Endothelial cell of umbilical vein (primary cell): Measurements from ENCODE around the gene ETV6. TPM values are rescaled to one million over a fixed set of nuclear protein-coding genes. Genes with fewer than 3 reads are reported as not detected.

ENCODE experiments used
- BruUV-seq: library from RNA; stranded (reverse); fragments of 400-500 nt; replicated peaks from 2 replicates; lab custom pipeline; 2021; lab: Mats Ljungman, UMichigan
- CTCF ChIA-PET: fragments of 300-600, 350-600 bp; sonication (Branson Sonifier 250); formaldehyde crosslinking; loops from one replicate; lab custom pipeline; 2021; ENCODE audit warnings: antibody characterized with exemption, inconsistent platforms; lab: Charles Lee
- POLR2A ChIA-PET: fragments of 300-600, 350-600 bp; sonication (Branson Sonifier 250); formaldehyde crosslinking; loops from one replicate; lab custom pipeline; 2021; ENCODE audit warnings: antibody characterized with exemption, inconsistent platforms; lab: Charles Lee
- DNase-seq: peaks from one replicate; pipeline ENCODE4 v3.0.0-alpha.2; 2011; ENCODE audit warnings: low read depth, low spot score
- FAIRE-seq: peaks from 2 replicates; lab custom pipeline; 2011; peaks lifted over from hg19 to GRCh38; lab: Jason Lieb, UNC
- H2AFZ ChIP-seq: 2 replicates; pipeline ENCODE4 v1.6.0; 2012; ENCODE audit warnings: low read depth, low read length, control low read depth, inconsistent platforms
- H3K27ac ChIP-seq: 2 replicates; pipeline ENCODE4 v1.5.1; 2011; ENCODE audit warnings: low read depth, mild to moderate bottlenecking, control low read depth, low read length, moderate library complexity; ENCODE audit not compliant: insufficient read depth
- H3K27me3 ChIP-seq, 2 experiments: 2 replicates each; pipeline versions ENCODE4 v1.6.0 to v1.6.1; 2011; ENCODE audit warnings: low read length in 2 of 2, mixed read lengths in 1 of 2; ENCODE audit not compliant: control insufficient read depth in 2 of 2, insufficient read depth in 2 of 2
- H3K36me3 ChIP-seq, 2 experiments: 2 replicates in 1 of 2; 3 replicates in 1 of 2; pipeline ENCODE4 v1.5.1; 2011; ENCODE audit warnings: low read length in 2 of 2, mild to moderate bottlenecking in 1 of 2, moderate library complexity in 1 of 2; ENCODE audit not compliant: control insufficient read depth in 2 of 2, insufficient read depth in 2 of 2; ENCODE audit errors: extremely low read depth in 1 of 2
- H3K4me1 ChIP-seq: 3 replicates; pipeline ENCODE4 v1.5.1; 2011; ENCODE audit warnings: mild to moderate bottlenecking, low read length; ENCODE audit not compliant: control insufficient read depth, insufficient read depth; ENCODE audit errors: extremely low read depth
- H3K4me2 ChIP-seq: 2 replicates; pipeline ENCODE4 v1.6.1; 2011; ENCODE audit warnings: low read length, control low read depth, mixed read lengths; ENCODE audit not compliant: insufficient read depth
- H3K4me3 ChIP-seq, 3 experiments: fragments of 200-600 bp in 1 of 3; sonication (generic), shearing (Covaris generic) in 1 of 3; replicated peaks in 1 of 3; 2 replicates each; pipeline ENCODE4 v1.5.1; 2011 to 2016; ENCODE audit warnings: control low read depth in 3 of 3, low read length in 3 of 3, mild to moderate bottlenecking in 2 of 3, inconsistent platforms in 1 of 3, low read depth in 1 of 3, moderate library complexity in 1 of 3; ENCODE audit not compliant: insufficient read depth in 1 of 3
- H3K79me2 ChIP-seq: 2 replicates; pipeline ENCODE4 v1.6.0; 2012; ENCODE audit warnings: low read length, inconsistent platforms; ENCODE audit not compliant: control insufficient read depth, insufficient read depth
- H3K9ac ChIP-seq: replicated peaks from 2 replicates; pipeline ENCODE3; 2011; ENCODE audit warnings: low read length, control low read depth; ENCODE audit not compliant: insufficient read depth; ENCODE audit errors: extremely low read depth
- H3K9me1 ChIP-seq: replicated peaks from 3 replicates; pipeline ENCODE4 v1.6.0; 2011; ENCODE audit warnings: mild to moderate bottlenecking, low read length; ENCODE audit not compliant: control insufficient read depth, insufficient read depth; ENCODE audit errors: extremely low read depth
- H3K9me3 ChIP-seq: replicated peaks from 2 replicates; pipeline ENCODE4 v1.5.1; 2012; ENCODE audit warnings: low read length, inconsistent platforms; ENCODE audit not compliant: control insufficient read depth, insufficient read depth
- H4K20me1 ChIP-seq: replicated peaks from 2 replicates; pipeline ENCODE3; 2011; ENCODE audit warnings: mild to moderate bottlenecking, low read length; ENCODE audit not compliant: control insufficient read depth, insufficient read depth; ENCODE audit errors: extremely low read depth
- CTCF ChIP-seq, 2 donors: IDR thresholded peaks; 1 replicate in 1 of 2; 2 replicates in 1 of 2; pipeline ENCODE4 v1.5.1; 2011; ENCODE audit warnings: low read length in 2 of 2, mild to moderate bottlenecking in 2 of 2, moderate library complexity in 2 of 2, control low read depth in 1 of 2, inconsistent platforms in 1 of 2, low read depth in 1 of 2; ENCODE audit not compliant: insufficient read depth in 1 of 2; ENCODE audit errors: extremely low read depth in 1 of 2
- EZH2 ChIP-seq: IDR thresholded peaks from 2 replicates; pipeline ENCODE4 v1.6.1; 2012; ENCODE audit warnings: borderline replicate concordance, low read depth, mild to moderate bottlenecking, moderate library complexity, low read length, inconsistent platforms; ENCODE audit not compliant: severe bottlenecking
- FOS ChIP-seq: IDR thresholded peaks from 2 replicates; pipeline ENCODE4 v1.6.1; 2011; ENCODE audit warnings: mild to moderate bottlenecking, low read length, moderate library complexity, borderline replicate concordance; ENCODE audit not compliant: insufficient read depth
- GATA2 ChIP-seq: IDR thresholded peaks from 2 replicates; pipeline ENCODE4 v1.7.0; 2011; ENCODE audit warnings: low read depth, mild to moderate bottlenecking, moderate library complexity, mixed read lengths, low read length; ENCODE audit not compliant: insufficient read length, insufficient read depth
- JUN ChIP-seq: IDR thresholded peaks from 2 replicates; pipeline ENCODE4 v1.6.1; 2011; ENCODE audit warnings: borderline replicate concordance, low read depth; ENCODE audit not compliant: insufficient read length, insufficient read depth
- MAX ChIP-seq: IDR thresholded peaks from 2 replicates; pipeline ENCODE4 v1.6.1; 2011; ENCODE audit not compliant: insufficient read depth, insufficient read length
- MYC ChIP-seq: IDR thresholded peaks from one replicate; pipeline ENCODE4 v1.6.1; 2011; ENCODE audit warnings: mild to moderate bottlenecking, low read depth, low read length
- POLR2AphosphoS5 ChIP-seq: IDR thresholded peaks from 2 replicates; pipeline ENCODE4 v1.6.1; 2012; ENCODE audit warnings: low read depth, mild to moderate bottlenecking, control low read depth, low read length, moderate library complexity; ENCODE audit not compliant: insufficient read depth
- dilution Hi-C: fragments of 300-500 bp; cut with MboI; formaldehyde crosslinking; loops from one replicate; pipeline ENCODE4 v1.15.0; 2019; ENCODE audit warnings: low sequenced_read_pairs; ENCODE audit not compliant: extremely low pct_ligation_motif_present
- intact Hi-C: fragments of 100-400 bp; cut with micrococcal nuclease; formaldehyde crosslinking; loops from one replicate; pipeline ENCODE4 v1.10.0; 2022
- polyA plus RNA-seq, 4 experiments: library from polyadenylated mRNA; depleted of rRNA in 3 of 4; stranded (reverse) in 3 of 4; unstranded in 1 of 4; fragments of >200 nt; gene quantifications; 2 replicates each; pipeline versions ENCODE4 v1.2.1 to v1.2.3, GENCODE V29; 2011 to 2012; ENCODE audit warnings: missing spikeins in 1 of 4
- total RNA-seq: library from RNA; stranded (reverse); gene quantifications from 2 replicates; pipeline ENCODE4 v1.2.3, GENCODE V29; 2021

The ETV6 gene
- total and polyA plus RNA-seq, 2 donors (not counting 3 experiments of a cell fraction or from before 2014, with no cell fraction given), result 15.9 to 57.1 TPM

GRCh38 chr12:11704089-11704488 lies 54.6 kb downstream of the ETV6 start:
- Histone ChIP-seq H3K4me1 (peaks cover 12% of the 10 kb centered on the region), H3K4me3 (no peak overlapping the region), H3K27ac (no peak overlapping the region), H4K20me1 (no peaks in the 10 kb centered on the region), H3K9me1 (no peaks in the 10 kb centered on the region), H3K9ac (no peak overlapping the region), H3K9me3 (no peaks in the 10 kb centered on the region), H3K79me2 (peaks cover 78% of the 10 kb centered on the region), H3K27me3 (no peaks in the 10 kb centered on the region), H3K36me3 (peaks cover 0 to 2% of the 10 kb centered on the region in 2 experiments), H2AFZ (no peak overlapping the region), H3K4me2 (no peak overlapping the region)
- no TSS peak for BruUV-seq
- dilution Hi-C loops (no loop called here), intact Hi-C loops (no loop called here)
- CTCF ChIA-PET, result no interaction called here
- FAIRE-seq (no peak), DNase-seq (no peak)
- no peak for TF ChIP-seq MYC
- no peak for TF ChIP-seq POLR2AphosphoS5
- no peak for TF ChIP-seq MAX
- no peak for TF ChIP-seq CTCF (IDR thresholded peaks at IDR 0.05; ENCODE audit: extremely low read depth in 1 of 2, insufficient read depth in 1 of 2, low read depth in 1 of 2, low read length in 2 of 2)
- TF ChIP-seq JUN, result no peak
- no peak for TF ChIP-seq FOS
- no peak for TF ChIP-seq EZH2
- no peak for TF ChIP-seq GATA2
- POLR2A ChIA-PET, result no interaction called here
